CD4-positive, alpha-beta memory T cell (primary cell): ENCODE data around the gene SDSL. TPM values are rescaled to one million over a fixed set of nuclear protein-coding genes. Genes with fewer than 3 reads are reported as not detected.

ENCODE experiments used
- CTCF ChIA-PET: fragments of 350-600 bp; sonication (Branson Sonifier 250); formaldehyde crosslinking; loops from one replicate; lab custom pipeline; 2021; ENCODE audit warnings: inconsistent platforms; ENCODE audit not compliant: partially characterized antibody; lab: Charles Lee
- POLR2A ChIA-PET: fragments of 350-600 bp; sonication (Branson Sonifier 250); formaldehyde crosslinking; loops from one replicate; lab custom pipeline; 2021; ENCODE audit not compliant: partially characterized antibody; lab: Charles Lee
- DNase-seq, 5 donors: peaks; one replicate each; pipeline versions ENCODE4 v3.0.0 to v3.0.0-alpha.2; 2020 to 2022; ENCODE audit warnings: mixed read lengths in 1 of 5
- H3K27ac ChIP-seq: one replicate; pipeline ENCODE4 v1.7.0; 2013; ENCODE audit warnings: low read depth, low read length
- H3K27me3 ChIP-seq: 2 replicates; pipeline ENCODE4 v1.7.0; 2013; ENCODE audit warnings: mild to moderate bottlenecking, low read length, moderate library complexity; ENCODE audit not compliant: insufficient read depth
- H3K36me3 ChIP-seq: 2 replicates; pipeline ENCODE4 v1.7.0; 2013; ENCODE audit warnings: mild to moderate bottlenecking, low read length, moderate library complexity; ENCODE audit not compliant: insufficient read depth
- H3K4me1 ChIP-seq: 2 replicates; pipeline ENCODE4 v1.7.0; 2013; ENCODE audit warnings: mild to moderate bottlenecking, low read length, moderate library complexity; ENCODE audit not compliant: insufficient read depth
- H3K4me3 ChIP-seq, 2 donors: one replicate each; pipeline ENCODE4 v1.7.0; 2013; ENCODE audit warnings: low read length in 2 of 2, mild to moderate bottlenecking in 1 of 2
- H3K9me3 ChIP-seq, 2 donors: one replicate each; pipeline ENCODE4 v1.7.0; 2013; ENCODE audit warnings: low read length in 2 of 2, control low read depth in 1 of 2; ENCODE audit not compliant: control insufficient read depth in 1 of 2
- H3K27ac Mint-ChIP-seq, 7 donors: one replicate each; pipeline ENCODE4 v1.8.0; 2020 to 2021; ENCODE audit warnings: mixed read lengths in 7 of 7, mild to moderate bottlenecking in 6 of 7, inconsistent platforms in 3 of 7, moderate library complexity in 3 of 7
- H3K27me3 Mint-ChIP-seq, 2 donors: one replicate each; pipeline ENCODE4 v1.8.0; 2020 to 2021; ENCODE audit warnings: mixed read lengths in 2 of 2
- H3K36me3 Mint-ChIP-seq, 2 donors: one replicate each; pipeline ENCODE4 v1.8.0; 2020 to 2021; ENCODE audit warnings: mixed read lengths in 2 of 2, inconsistent platforms in 1 of 2, mild to moderate bottlenecking in 1 of 2
- H3K4me1 Mint-ChIP-seq, 4 donors: one replicate each; pipeline ENCODE4 v1.8.0; 2020 to 2021; ENCODE audit warnings: mixed read lengths in 4 of 4, mild to moderate bottlenecking in 1 of 4
- H3K4me3 Mint-ChIP-seq, 8 donors: one replicate each; pipeline ENCODE4 v1.8.0; 2020 to 2021; ENCODE audit warnings: mixed read lengths in 8 of 8, mild to moderate bottlenecking in 7 of 8, moderate library complexity in 6 of 8, inconsistent platforms in 3 of 8
- H3K9me3 Mint-ChIP-seq, 8 donors: one replicate each; pipeline ENCODE4 v1.8.0; 2020 to 2021; ENCODE audit warnings: mixed read lengths in 8 of 8, mild to moderate bottlenecking in 5 of 8, inconsistent platforms in 3 of 8, moderate library complexity in 1 of 8
- intact Hi-C: fragments of 100-400 bp; cut with micrococcal nuclease; formaldehyde crosslinking; loops from one replicate; pipeline ENCODE4 v1.15.1; 2023
- polyA plus RNA-seq, 2 donors: library from polyadenylated mRNA; unstranded; fragments of 300-500 nt; fragmentation: Illumina TruSeq; gene quantifications; one replicate each; pipeline ENCODE4 v1.2.3, GENCODE V29; 2021
- total RNA-seq, 2 experiments: library from RNA; stranded (reverse); gene quantifications; one replicate each; pipeline ENCODE4 v1.2.3, GENCODE V29; 2021

The SDSL gene
- total and polyA plus RNA-seq, 4 experiments from 2014 or later, result 0.67 to 1.1 TPM; not detected in 2

DNA sequence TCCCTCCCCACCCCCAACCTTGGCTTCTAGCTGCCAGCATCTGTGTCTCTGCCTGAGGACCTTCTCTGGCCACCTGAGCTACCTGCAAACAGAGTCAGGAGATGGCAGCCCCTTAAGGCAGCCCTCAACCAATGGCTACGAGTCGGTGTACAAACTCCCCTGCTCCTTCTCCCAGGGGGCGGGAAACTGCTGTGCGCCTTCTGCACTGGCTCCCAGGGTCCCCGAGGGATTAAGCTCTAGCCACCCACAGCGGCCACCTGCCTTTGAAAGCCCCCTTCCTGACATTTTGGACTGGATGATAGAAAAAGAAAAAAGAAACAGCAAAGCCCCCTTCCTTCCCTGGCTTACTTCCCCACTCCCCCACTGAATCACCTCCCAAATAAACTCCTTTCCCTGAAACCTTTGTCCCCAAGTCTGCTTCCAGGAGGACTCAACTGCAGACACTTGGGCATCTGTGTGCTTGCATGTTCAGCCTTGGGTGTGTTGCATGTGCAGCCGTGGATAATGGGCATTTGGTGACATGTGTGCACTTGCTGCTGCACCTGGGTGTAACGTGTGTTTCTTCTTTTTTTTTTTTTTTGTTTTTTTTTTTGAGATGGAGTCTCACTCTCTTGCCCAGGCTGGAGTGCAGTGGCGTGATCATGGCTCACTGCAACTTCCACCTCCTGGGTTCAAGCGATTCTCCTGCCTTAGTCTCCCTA lies 24.5 kb upstream of the SDSL start:
- H3K4me1 ChIP-seq, result no peaks in the 10 kb centered on the region
- POLR2A ChIA-PET, result no interaction called here
- H3K27ac Mint-ChIP-seq, result no peak overlapping the region
- intact Hi-C loops, result no loop called here
- H3K4me3 ChIP-seq, result no peak overlapping the region
- H3K4me3 Mint-ChIP-seq, result no peak overlapping the region
- no peaks in the 10 kb centered on the region for H3K36me3 Mint-ChIP-seq
- no peaks in the 10 kb centered on the region for H3K9me3 ChIP-seq
- peaks cover 0 to 2% (median 0%) of the 10 kb centered on the region in 8 donors for H3K9me3 Mint-ChIP-seq
- no peak for DNase-seq
- CTCF ChIA-PET, result no interaction called here
- no peak overlapping the region for H3K27ac ChIP-seq
- no peaks in the 10 kb centered on the region for H3K4me1 Mint-ChIP-seq
- H3K27me3 Mint-ChIP-seq, result peaks cover 2% of the 10 kb centered on the region in 2 donors
- no peaks in the 10 kb centered on the region for H3K27me3 ChIP-seq
- no peaks in the 10 kb centered on the region for H3K36me3 ChIP-seq

DNA sequence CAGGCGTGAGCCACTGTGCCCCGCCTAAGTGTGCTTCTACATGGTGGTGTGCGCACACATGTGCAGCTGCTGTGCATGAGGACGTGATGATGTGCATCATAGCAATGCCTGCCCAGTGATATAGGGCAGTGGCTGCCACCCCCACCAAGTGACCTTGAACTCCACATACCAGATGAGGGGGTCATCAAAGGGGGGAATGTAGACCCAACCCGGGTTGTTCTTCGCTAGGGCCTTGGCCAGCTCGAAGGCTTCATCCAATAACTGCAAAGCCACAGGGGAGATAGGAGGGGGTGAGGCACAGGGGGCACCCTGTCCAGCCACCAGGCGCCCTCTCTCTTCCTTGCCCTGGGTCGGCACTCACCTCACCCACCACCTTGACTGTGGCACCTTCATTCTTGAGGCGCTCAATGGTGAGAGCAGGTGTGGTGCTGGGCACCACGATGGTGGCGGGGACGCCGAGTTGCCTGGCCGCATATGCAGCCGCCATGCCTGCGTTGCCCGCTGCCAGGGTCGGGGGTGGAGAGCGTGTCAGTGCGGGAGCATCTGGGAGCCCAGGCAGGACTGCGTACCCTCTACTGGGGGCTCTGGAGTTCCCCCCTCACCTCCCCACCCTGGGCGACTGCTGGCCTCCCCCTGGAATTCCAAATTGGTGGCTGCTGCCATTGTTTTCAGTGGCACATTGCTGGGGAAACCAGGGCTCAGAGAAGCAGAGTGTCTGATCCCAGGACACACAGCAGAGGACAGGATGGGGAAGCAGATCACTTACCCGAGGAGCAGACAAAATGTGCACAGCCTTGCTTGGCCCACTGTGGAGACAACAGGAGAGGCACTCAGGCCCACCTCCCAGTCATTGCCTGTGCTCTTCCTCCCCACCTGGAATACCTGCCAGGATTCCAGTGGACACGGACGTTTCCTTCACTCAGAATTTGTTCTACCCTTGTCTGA lies 23.6 kb upstream of the SDSL start:
- POLR2A ChIA-PET, result interaction anchor here (0.6 kb wide), 1 partner anchor 91 kb away, joined by 3 read pairs; no protein-coding TSS in a partner anchor
- peaks cover 2 to 3% of the 10 kb centered on the region in 2 donors for H3K27me3 Mint-ChIP-seq
- CTCF ChIA-PET, result no interaction called here
- no peaks in the 10 kb centered on the region for H3K36me3 Mint-ChIP-seq
- Histone ChIP-seq H3K36me3 (no peaks in the 10 kb centered on the region), H3K9me3 (no peaks in the 10 kb centered on the region), H3K4me3 (no peak overlapping the region), H3K27me3 (no peaks in the 10 kb centered on the region), H3K27ac (no peak overlapping the region), H3K4me1 (no peaks in the 10 kb centered on the region)
- H3K9me3 Mint-ChIP-seq, result peaks cover 0 to 2% (median 0%) of the 10 kb centered on the region in 8 donors
- no peak overlapping the region for H3K4me3 Mint-ChIP-seq
- DNase-seq, result no peak
- no peaks in the 10 kb centered on the region for H3K4me1 Mint-ChIP-seq
- intact Hi-C loops, result no loop called here
- no peak overlapping the region for H3K27ac Mint-ChIP-seq

DNA sequence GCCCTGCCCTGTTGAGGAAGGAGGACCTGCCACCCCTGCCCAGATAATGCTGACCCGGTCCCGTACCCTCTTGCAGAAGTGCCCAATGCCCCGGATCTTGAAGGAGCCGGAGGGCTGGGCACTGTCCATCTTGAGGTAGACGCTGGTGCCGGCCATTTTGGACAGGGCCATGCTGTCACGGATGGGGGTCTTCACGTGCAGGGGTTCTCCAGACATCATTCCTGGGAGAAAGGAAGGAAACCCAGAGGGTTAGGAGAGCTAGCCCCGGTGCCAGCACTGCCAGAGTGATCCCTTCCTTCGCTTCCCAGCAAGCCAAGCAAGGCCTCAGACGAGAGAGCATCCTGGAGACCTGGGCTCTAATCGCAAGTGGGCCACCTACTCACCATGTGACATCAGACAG lies 22.7 kb upstream of the SDSL start:
- no peak overlapping the region for H3K4me3 Mint-ChIP-seq
- peaks cover 0 to 2% (median 0%) of the 10 kb centered on the region in 8 donors for H3K9me3 Mint-ChIP-seq
- H3K9me3 ChIP-seq, result no peaks in the 10 kb centered on the region
- CTCF ChIA-PET, result interaction anchor here (0.7 kb wide), 1 partner anchor 37 kb away, joined by 3 read pairs; no protein-coding TSS in a partner anchor
- peaks cover 3 to 4% of the 10 kb centered on the region in 2 donors for H3K27me3 Mint-ChIP-seq
- H3K27ac Mint-ChIP-seq, result no peak overlapping the region
- no peaks in the 10 kb centered on the region for H3K36me3 ChIP-seq
- H3K4me1 ChIP-seq, result no peaks in the 10 kb centered on the region
- no peaks in the 10 kb centered on the region for H3K27me3 ChIP-seq
- intact Hi-C loops, result no loop called here
- no peak overlapping the region for H3K27ac ChIP-seq
- no peak overlapping the region for H3K4me3 ChIP-seq
- H3K36me3 Mint-ChIP-seq, result no peaks in the 10 kb centered on the region
- POLR2A ChIA-PET, result no interaction called here
- no peaks in the 10 kb centered on the region for H3K4me1 Mint-ChIP-seq
- no peak for DNase-seq

- H3K9me3 ChIP-seq, result no peaks in the 10 kb centered on the region
- H3K4me3 Mint-ChIP-seq, result no peak overlapping the region
- peaks cover 0 to 2% (median 0%) of the 10 kb centered on the region in 8 donors for H3K9me3 Mint-ChIP-seq
- intact Hi-C loops, result no loop called here
- H3K27me3 Mint-ChIP-seq, result peaks cover 3 to 4% of the 10 kb centered on the region in 2 donors
- no peak overlapping the region for H3K27ac Mint-ChIP-seq
- ChIA-PET POLR2A (no interaction called here), CTCF (interaction anchor here (0.7 kb wide), 1 partner anchor 36 kb away, joined by 3 read pairs; no protein-coding TSS in a partner anchor)
- H3K4me1 ChIP-seq, result no peaks in the 10 kb centered on the region
- H3K36me3 ChIP-seq, result no peaks in the 10 kb centered on the region
- no peaks in the 10 kb centered on the region for H3K27me3 ChIP-seq
- no peak overlapping the region for H3K4me3 ChIP-seq
- no peaks in the 10 kb centered on the region for H3K4me1 Mint-ChIP-seq
- no peaks in the 10 kb centered on the region for H3K36me3 Mint-ChIP-seq
- no peak for DNase-seq
- H3K27ac ChIP-seq, result no peak overlapping the region
Measured at GRCh38 chr12:113400362-113400761, 21.8 kb upstream of the SDSL start.

DNA sequence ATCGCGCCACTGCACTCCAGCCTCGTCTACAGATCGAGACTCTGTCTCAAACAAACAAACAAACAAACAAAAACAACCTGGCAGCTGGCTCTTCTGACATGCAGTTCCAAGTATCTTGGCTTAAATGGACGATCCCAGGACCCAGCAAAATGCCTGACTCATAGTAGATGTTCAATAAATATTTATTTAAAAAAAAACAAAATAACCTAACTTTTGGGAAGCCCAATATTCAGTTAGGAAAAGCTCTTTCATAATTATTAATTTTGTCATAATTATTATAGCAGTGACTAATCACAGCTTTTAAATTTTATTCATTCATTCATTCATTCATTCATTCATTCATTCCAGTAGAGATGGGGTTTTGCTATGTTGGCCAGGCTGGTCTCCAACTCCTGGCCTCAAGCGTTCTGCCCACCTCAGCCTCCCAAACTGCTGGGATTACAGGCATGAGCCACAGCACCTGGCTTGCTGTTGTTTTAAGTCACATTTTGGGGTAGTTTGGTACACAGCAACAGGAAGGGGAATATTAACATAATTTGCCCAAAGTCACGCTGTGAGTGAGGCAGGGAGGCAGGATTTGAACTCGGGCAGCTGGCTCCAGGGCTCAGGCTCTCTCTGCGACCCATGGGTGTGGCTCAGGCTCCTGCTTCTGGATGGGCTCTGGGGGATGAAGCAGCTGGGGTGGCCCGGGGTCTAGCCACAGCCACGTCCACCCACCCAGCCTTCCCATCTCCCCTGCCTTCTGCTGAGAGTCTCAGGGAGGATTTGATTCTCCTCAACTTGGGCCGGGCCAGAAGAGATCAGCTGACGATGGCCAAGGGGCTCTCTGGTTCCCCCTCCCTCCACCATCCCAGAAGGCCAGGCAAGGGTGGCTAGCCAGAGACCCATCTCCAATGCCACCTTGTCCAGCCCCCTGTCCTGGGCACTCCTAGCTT lies 20.8 kb upstream of the SDSL start:
- H3K27me3 ChIP-seq, result no peaks in the 10 kb centered on the region
- H3K27me3 Mint-ChIP-seq, result peaks cover 3 to 4% of the 10 kb centered on the region in 2 donors
- H3K27ac ChIP-seq, result no peak overlapping the region
- ChIA-PET POLR2A (no interaction called here), CTCF (interaction anchor here (0.7 kb wide), 1 partner anchor 24 kb away, joined by 3 read pairs; no protein-coding TSS in a partner anchor)
- no peaks in the 10 kb centered on the region for H3K4me1 Mint-ChIP-seq
- no peaks in the 10 kb centered on the region for H3K36me3 Mint-ChIP-seq
- no peaks in the 10 kb centered on the region for H3K4me1 ChIP-seq
- H3K4me3 ChIP-seq, result no peak overlapping the region
- peaks cover 0 to 2% (median 0%) of the 10 kb centered on the region in 8 donors for H3K9me3 Mint-ChIP-seq
- no peak overlapping the region for H3K4me3 Mint-ChIP-seq
- no peaks in the 10 kb centered on the region for H3K9me3 ChIP-seq
- no peak overlapping the region for H3K27ac Mint-ChIP-seq
- intact Hi-C loops, result no loop called here
- no peaks in the 10 kb centered on the region for H3K36me3 ChIP-seq
- no peak for DNase-seq

- Mint-ChIP-seq H3K4me1 (no peaks in the 10 kb centered on the region), H3K4me3 (no peak overlapping the region), H3K27ac (no peak overlapping the region), H3K9me3 (peaks cover 0 to 2% (median 0%) of the 10 kb centered on the region in 8 donors), H3K27me3 (peaks cover 3 to 4% of the 10 kb centered on the region in 2 donors), H3K36me3 (no peaks in the 10 kb centered on the region)
- ChIA-PET POLR2A (no interaction called here), CTCF (no interaction called here)
- intact Hi-C loops, result no loop called here
- Histone ChIP-seq H3K27me3 (no peaks in the 10 kb centered on the region), H3K36me3 (no peaks in the 10 kb centered on the region), H3K27ac (no peak overlapping the region), H3K4me1 (no peaks in the 10 kb centered on the region), H3K4me3 (no peak overlapping the region), H3K9me3 (no peaks in the 10 kb centered on the region)
- no peak for DNase-seq
Measured at GRCh38 chr12:113402586-113403260, 19.5 kb upstream of the SDSL start.
